ENCODE results near the gene AGMO.

DNA sequence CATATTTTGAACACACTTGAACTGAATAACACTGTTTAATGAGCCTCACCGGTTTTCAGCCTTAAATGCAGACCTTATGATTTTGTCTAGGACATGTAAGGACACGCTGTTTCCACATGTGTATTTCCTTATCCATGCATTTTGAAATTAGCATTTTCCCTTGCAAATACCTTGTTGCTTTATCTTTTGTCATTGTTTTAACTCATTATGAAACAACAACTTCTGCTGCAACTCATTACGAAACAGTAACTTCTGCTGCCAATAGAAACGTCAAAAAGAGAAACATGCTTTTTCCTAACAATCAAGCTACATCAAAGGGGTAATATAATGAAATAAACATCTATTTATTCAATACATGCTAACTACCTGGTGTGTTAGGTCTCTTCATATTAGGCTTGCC lies 322.0 kb downstream of the AGMO start:
- TF ChIP-seq EP300 (IDR thresholded peaks at IDR 0.05): no peak
- TF ChIP-seq, protein P1, sequence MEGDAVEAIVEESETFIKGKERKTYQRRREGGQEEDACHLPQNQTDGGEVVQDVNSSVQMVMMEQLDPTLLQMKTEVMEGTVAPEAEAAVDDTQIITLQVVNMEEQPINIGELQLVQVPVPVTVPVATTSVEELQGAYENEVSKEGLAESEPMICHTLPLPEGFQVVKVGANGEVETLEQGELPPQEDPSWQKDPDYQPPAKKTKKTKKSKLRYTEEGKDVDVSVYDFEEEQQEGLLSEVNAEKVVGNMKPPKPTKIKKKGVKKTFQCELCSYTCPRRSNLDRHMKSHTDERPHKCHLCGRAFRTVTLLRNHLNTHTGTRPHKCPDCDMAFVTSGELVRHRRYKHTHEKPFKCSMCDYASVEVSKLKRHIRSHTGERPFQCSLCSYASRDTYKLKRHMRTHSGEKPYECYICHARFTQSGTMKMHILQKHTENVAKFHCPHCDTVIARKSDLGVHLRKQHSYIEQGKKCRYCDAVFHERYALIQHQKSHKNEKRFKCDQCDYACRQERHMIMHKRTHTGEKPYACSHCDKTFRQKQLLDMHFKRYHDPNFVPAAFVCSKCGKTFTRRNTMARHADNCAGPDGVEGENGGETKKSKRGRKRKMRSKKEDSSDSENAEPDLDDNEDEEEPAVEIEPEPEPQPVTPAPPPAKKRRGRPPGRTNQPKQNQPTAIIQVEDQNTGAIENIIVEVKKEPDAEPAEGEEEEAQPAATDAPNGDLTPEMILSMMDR (IDR thresholded peaks at IDR 0.05): no peak
- no peak for TF ChIP-seq POLR2A (IDR thresholded peaks at IDR 0.05)

Measured in gastroesophageal sphincter (tissue), 3 donors.